WI38 (cell line): ENCODE measurements around the gene CNOT6L.
A peak's percentile ranks its signal among the peaks of the same experiment; 100 is the strongest.

ENCODE experiments used
- H3K4me3 ChIP-seq: 2 replicates; pipeline ENCODE4 v1.5.1; 2011; ENCODE audit warnings: low read depth, mild to moderate bottlenecking, control low read depth, low read length
- CTCF ChIP-seq: IDR thresholded peaks from 2 replicates; pipeline ENCODE4 v1.5.1; 2012; ENCODE audit warnings: low read depth, mild to moderate bottlenecking, control low read depth, low read length

Gene CNOT6L

GRCh38 chr4:77819843-77820648 lies 878 bp upstream of the CNOT6L start:
- no peak for TF ChIP-seq CTCF
- peak overlapping the region; percentile 84 for H3K4me3 ChIP-seq

GRCh38 chr4:77819404-77819842 lies 255 bp upstream of the CNOT6L start:
- H3K4me3 ChIP-seq, result peak overlapping the region; percentile 84
- no peak for TF ChIP-seq CTCF

- peak; percentile 46; the same call in 1 of the 2 replicates for TF ChIP-seq CTCF
- peak overlapping the region; percentile 84 for H3K4me3 ChIP-seq
These were observed 1.0 kb downstream of the CNOT6L start for GRCh38 chr4:77818073-77818601.

GRCh38 chr4:77817304-77818072 lies 1.7 kb downstream of the CNOT6L start:
- TF ChIP-seq CTCF, result no peak
- H3K4me3 ChIP-seq, result peak overlapping the region; percentile 84

- H3K4me3 ChIP-seq, result no peak overlapping the region
- TF ChIP-seq CTCF, result no peak
These were observed 2.6 kb downstream of the CNOT6L start for GRCh38 chr4:77816546-77816945.

GRCh38 chr4:77815636-77816035 lies 3.5 kb downstream of the CNOT6L start:
- no peak for TF ChIP-seq CTCF
- H3K4me3 ChIP-seq, result no peak overlapping the region

- no peak overlapping the region for H3K4me3 ChIP-seq
- TF ChIP-seq CTCF, result no peak
These were observed 13.3 kb downstream of the CNOT6L start for GRCh38 chr4:77805840-77806239.
